HL-60 (cell line): ENCODE data around the gene MRPS26.

Source experiments
- CTCF ChIP-seq: IDR thresholded peaks from one replicate; pipeline ENCODE4 v1.5.1; 2011; ENCODE audit warnings: low read length, control low read depth, inconsistent platforms; ENCODE audit not compliant: insufficient read depth
- GABPA ChIP-seq: IDR thresholded peaks from 2 replicates; pipeline ENCODE4 v1.6.1; 2012; ENCODE audit warnings: low read depth
- POLR2AphosphoS5 ChIP-seq: IDR thresholded peaks from 2 replicates; pipeline ENCODE4 v1.6.1; 2012; ENCODE audit warnings: low read depth
- REST ChIP-seq: IDR thresholded peaks from 2 replicates; pipeline ENCODE4 v1.6.1; 2012; ENCODE audit warnings: low read depth; ENCODE audit not compliant: insufficient replicate concordance
- SPI1 ChIP-seq: IDR thresholded peaks from 2 replicates; pipeline ENCODE4 v1.6.1; 2012; ENCODE audit warnings: low read depth, mild to moderate bottlenecking, borderline replicate concordance

DNA sequence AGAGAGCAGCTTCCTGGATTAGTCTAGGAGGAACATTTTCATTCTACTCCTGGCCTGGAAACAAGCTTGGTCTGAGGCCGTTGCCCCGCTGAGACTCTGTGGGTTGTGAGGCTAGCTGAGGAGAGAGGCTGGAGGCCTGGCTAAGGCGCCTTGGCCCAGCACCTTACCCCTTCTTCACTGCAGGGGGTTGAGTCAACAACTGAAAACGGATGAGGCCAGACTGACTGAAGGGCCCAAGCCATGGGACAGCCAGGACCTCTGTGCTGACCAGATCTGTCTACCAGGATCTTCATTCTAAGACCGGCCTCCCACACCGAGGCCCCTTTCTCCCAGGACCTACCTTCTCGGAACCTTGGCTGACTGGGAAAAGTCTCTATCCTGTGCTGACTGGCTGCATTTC, 42.2 kb downstream of the MRPS26 start:
- TF ChIP-seq CTCF (no peak), POLR2AphosphoS5 (no peak), SPI1 (no peak), GABPA (no peak), REST (no peak)
